ENCODE measurements around the gene INF2.

DNA sequence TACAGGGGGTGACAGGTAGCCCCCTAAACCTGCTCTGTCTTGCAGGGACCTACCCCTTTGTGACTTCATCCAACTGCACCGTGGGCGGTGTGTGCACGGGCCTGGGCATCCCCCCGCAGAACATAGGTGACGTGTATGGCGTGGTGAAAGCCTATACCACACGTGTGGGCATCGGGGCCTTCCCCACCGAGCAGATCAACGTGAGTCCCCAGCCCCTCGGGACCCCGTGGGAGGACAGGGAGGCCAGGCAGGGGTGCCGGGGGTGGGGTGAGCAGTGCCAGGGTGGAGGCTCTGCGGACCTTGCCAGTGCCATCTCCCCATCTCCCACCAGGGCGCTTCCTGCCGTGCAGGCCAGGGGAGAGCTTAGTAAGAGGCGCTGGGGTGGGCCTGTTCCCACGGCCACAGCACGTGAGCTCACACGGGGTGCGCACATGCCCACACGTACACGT is 52.4 kb downstream of the INF2 start:
- TF ChIP-seq, protein P1, sequence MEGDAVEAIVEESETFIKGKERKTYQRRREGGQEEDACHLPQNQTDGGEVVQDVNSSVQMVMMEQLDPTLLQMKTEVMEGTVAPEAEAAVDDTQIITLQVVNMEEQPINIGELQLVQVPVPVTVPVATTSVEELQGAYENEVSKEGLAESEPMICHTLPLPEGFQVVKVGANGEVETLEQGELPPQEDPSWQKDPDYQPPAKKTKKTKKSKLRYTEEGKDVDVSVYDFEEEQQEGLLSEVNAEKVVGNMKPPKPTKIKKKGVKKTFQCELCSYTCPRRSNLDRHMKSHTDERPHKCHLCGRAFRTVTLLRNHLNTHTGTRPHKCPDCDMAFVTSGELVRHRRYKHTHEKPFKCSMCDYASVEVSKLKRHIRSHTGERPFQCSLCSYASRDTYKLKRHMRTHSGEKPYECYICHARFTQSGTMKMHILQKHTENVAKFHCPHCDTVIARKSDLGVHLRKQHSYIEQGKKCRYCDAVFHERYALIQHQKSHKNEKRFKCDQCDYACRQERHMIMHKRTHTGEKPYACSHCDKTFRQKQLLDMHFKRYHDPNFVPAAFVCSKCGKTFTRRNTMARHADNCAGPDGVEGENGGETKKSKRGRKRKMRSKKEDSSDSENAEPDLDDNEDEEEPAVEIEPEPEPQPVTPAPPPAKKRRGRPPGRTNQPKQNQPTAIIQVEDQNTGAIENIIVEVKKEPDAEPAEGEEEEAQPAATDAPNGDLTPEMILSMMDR (IDR thresholded peaks at IDR 0.05; ENCODE audit: low read length), result no peak
- TF ChIP-seq EZH2phosphoT487 (IDR thresholded peaks at IDR 0.05; ENCODE audit: low read length), result no peak
- TF ChIP-seq EZH2 (optimal IDR thresholded peaks at IDR 0.05; ENCODE audit: low read depth, low read length), result no peak

Data from MM.1S (cell line).